ENCODE data around the gene KIF16B. TPM values are rescaled to one million over a fixed set of nuclear protein-coding genes. Genes with fewer than 3 reads are reported as not detected.

Gene KIF16B
- total and polyA plus RNA-seq, 9 of the 15 experiments (the other 6 are each of a cell fraction or from before 2014, with no cell fraction given): 1.00 to 10.6 (median 8.5) TPM

- no peak for TF ChIP-seq ZNF518B (CRISPR knock-in tag; IDR thresholded peaks at IDR 0.05)
- TF ChIP-seq, protein P1, sequence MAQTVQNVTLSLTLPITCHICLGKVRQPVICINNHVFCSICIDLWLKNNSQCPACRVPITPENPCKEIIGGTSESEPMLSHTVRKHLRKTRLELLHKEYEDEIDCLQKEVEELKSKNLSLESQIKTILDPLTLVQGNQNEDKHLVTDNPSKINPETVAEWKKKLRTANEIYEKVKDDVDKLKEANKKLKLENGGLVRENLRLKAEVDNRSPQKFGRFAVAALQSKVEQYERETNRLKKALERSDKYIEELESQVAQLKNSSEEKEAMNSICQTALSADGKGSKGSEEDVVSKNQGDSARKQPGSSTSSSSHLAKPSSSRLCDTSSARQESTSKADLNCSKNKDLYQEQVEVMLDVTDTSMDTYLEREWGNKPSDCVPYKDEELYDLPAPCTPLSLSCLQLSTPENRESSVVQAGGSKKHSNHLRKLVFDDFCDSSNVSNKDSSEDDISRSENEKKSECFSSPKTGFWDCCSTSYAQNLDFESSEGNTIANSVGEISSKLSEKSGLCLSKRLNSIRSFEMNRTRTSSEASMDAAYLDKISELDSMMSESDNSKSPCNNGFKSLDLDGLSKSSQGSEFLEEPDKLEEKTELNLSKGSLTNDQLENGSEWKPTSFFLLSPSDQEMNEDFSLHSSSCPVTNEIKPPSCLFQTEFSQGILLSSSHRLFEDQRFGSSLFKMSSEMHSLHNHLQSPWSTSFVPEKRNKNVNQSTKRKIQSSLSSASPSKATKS (CRISPR knock-in tag; IDR thresholded peaks at IDR 0.05): no peak
These were observed 277.7 kb downstream of the KIF16B start (continued) for GRCh38 chr20:16295534-16295933.

- Histone ChIP-seq H3K4me2 (ENCODE audit: insufficient read depth, low read length) (no peak overlapping the region), H3K4me1 (replicated peaks in 1 of 2; ENCODE audit: control insufficient read depth in 2 of 2, insufficient read depth in 2 of 2, low read length in 2 of 2) (no peaks in the 10 kb centered on the region), H3K36me3 (ENCODE audit: control insufficient read depth, insufficient read depth, low read length) (no peaks in the 10 kb centered on the region), H3K27ac (ENCODE audit: extremely low read depth, low read depth, low read length) (no peak overlapping the region), H4K20me1 (replicated peaks; ENCODE audit: control insufficient read depth, insufficient read depth, low read length) (no peaks in the 10 kb centered on the region), H3K4me3 (no peak overlapping the region), H3K27me3 (ENCODE audit: control insufficient read depth in 2 of 2, insufficient read depth in 2 of 2, low read length in 2 of 2) (no peaks in the 10 kb centered on the region), H3K9me3 (replicated peaks; ENCODE audit: control insufficient read depth, insufficient read depth, low read depth, low read length) (no peaks in the 10 kb centered on the region), H2AFZ (ENCODE audit: low read depth, low read length) (no peak overlapping the region), H3K9me1 (ENCODE audit: control insufficient read depth, insufficient read depth, low read length) (no peaks in the 10 kb centered on the region), H3K79me2 (ENCODE audit: control insufficient read depth, insufficient read depth, low read length) (no peaks in the 10 kb centered on the region), H3K9ac (ENCODE audit: insufficient read depth in 1 of 2, low read depth in 2 of 2, low read length in 2 of 2) (no peak overlapping the region)
- WGBS (ENCODE audit: insufficient coverage, low coverage, missing lambda C conversion rate): 18% methylated on average over 5 of the region's 5 CpGs
- CTCF ChIA-PET (ENCODE audit: low intra/inter-chr PET ratio): no interaction called here
- DNase-seq (ENCODE audit: extremely low read depth in 1 of 4, low spot score in 3 of 4) (no peak), FAIRE-seq (no peak), ATAC-seq (no peak)
- in situ Hi-C loops (cut with MboI): no loop called here
- intact Hi-C loops (cut with micrococcal nuclease): no loop called here
- BruUV-seq (replicated peaks): no TSS peak
- POLR2A ChIA-PET: no interaction called here
- TF ChIP-seq, protein P2, sequence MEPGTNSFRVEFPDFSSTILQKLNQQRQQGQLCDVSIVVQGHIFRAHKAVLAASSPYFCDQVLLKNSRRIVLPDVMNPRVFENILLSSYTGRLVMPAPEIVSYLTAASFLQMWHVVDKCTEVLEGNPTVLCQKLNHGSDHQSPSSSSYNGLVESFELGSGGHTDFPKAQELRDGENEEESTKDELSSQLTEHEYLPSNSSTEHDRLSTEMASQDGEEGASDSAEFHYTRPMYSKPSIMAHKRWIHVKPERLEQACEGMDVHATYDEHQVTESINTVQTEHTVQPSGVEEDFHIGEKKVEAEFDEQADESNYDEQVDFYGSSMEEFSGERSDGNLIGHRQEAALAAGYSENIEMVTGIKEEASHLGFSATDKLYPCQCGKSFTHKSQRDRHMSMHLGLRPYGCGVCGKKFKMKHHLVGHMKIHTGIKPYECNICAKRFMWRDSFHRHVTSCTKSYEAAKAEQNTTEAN (CRISPR knock-in tag; IDR thresholded peaks at IDR 0.05): no peak
- TF ChIP-seq SAP30 (IDR thresholded peaks at IDR 0.05; ENCODE audit: borderline replicate concordance, insufficient read depth, low read depth, low read length, poor library complexity, severe bottlenecking) (no peak), SMAD2 (IDR thresholded peaks at IDR 0.05; ENCODE audit: low read depth, low read length) (no peak), PRMT5 (CRISPR knock-in tag; IDR thresholded peaks at IDR 0.05) (no peak), ATF4 (CRISPR knock-in tag; IDR thresholded peaks at IDR 0.05) (no peak)
- TF ChIP-seq, protein P3, sequence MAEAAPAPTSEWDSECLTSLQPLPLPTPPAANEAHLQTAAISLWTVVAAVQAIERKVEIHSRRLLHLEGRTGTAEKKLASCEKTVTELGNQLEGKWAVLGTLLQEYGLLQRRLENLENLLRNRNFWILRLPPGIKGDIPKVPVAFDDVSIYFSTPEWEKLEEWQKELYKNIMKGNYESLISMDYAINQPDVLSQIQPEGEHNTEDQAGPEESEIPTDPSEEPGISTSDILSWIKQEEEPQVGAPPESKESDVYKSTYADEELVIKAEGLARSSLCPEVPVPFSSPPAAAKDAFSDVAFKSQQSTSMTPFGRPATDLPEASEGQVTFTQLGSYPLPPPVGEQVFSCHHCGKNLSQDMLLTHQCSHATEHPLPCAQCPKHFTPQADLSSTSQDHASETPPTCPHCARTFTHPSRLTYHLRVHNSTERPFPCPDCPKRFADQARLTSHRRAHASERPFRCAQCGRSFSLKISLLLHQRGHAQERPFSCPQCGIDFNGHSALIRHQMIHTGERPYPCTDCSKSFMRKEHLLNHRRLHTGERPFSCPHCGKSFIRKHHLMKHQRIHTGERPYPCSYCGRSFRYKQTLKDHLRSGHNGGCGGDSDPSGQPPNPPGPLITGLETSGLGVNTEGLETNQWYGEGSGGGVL (CRISPR knock-in tag; IDR thresholded peaks at IDR 0.05): no peak
These were observed 279.7 kb downstream of the KIF16B start for GRCh38 chr20:16293590-16293989.
